Psoas muscle (tissue), 8 donors: Measurements from ENCODE around the gene GNB1L. TPM values are rescaled to one million over a fixed set of nuclear protein-coding genes. Genes with fewer than 3 reads are reported as not detected.
A peak's percentile ranks its signal among the peaks of the same experiment; 100 is the strongest.

Experiments used
- ATAC-seq, 4 donors: fragments of 200-7000 bp; cut with Tn5 transposase; one replicate each; pipeline ENCODE4 v1.9.1; 2020; ENCODE audit warnings: moderate library complexity in 3 of 4, mild to moderate bottlenecking in 2 of 4
- DNase-seq, 2 donors: peaks; one replicate each; pipeline ENCODE4 v3.0.0-alpha.2; 2020
- H3K27ac ChIP-seq: fragments of 200-600 bp; one replicate; pipeline ENCODE4 v1.8.0; 2022
- H3K27me3 ChIP-seq, 3 donors: fragments of 200-600 bp in 1 of 3; one replicate each; pipeline versions ENCODE4 v1.6.1 to v1.8.0; 2013 to 2022; ENCODE audit warnings: low read length in 2 of 3, mild to moderate bottlenecking in 2 of 3, moderate library complexity in 1 of 3; ENCODE audit not compliant: insufficient read depth in 3 of 3
- H3K36me3 ChIP-seq, 2 donors: fragments of 200-600 bp in 1 of 2; one replicate each; pipeline versions ENCODE4 v1.6.1 to v1.8.0; 2013 to 2022; ENCODE audit warnings: low read depth in 1 of 2, mild to moderate bottlenecking in 1 of 2, moderate library complexity in 1 of 2; ENCODE audit not compliant: insufficient read depth in 1 of 2
- H3K4me1 ChIP-seq: fragments of 200-600 bp; one replicate; pipeline ENCODE4 v1.8.0; 2022
- H3K4me3 ChIP-seq: fragments of 200-600 bp; one replicate; pipeline ENCODE4 v1.8.0; 2022; ENCODE audit warnings: mild to moderate bottlenecking
- H3K9me3 ChIP-seq: fragments of 200-600 bp; one replicate; pipeline ENCODE4 v1.8.0; 2022
- CTCF ChIP-seq: fragments of 200-600 bp; IDR thresholded peaks from one replicate; pipeline ENCODE4 v1.8.0; 2022; ENCODE audit warnings: antibody characterized with exemption
- WGBS, 3 donors: extraction: QIAGEN DNeasy Blood & Tissue Kit; methylation state at CpG; one replicate each; pipeline versions ENCODE4 v1.1.6 to v1.1.7; 2013; 5-methylcytosine and 5-hydroxymethylcytosine counted together
- intact Hi-C, 2 donors: fragments of 100-400 bp; cut with DNase I; formaldehyde crosslinking; loops; one replicate each; pipeline versions ENCODE4 v1.11.0 to v1.14.2; 2022
- polyA plus RNA-seq, 3 donors: library from polyadenylated mRNA; stranded (reverse); fragments of 200-250 nt; gene quantifications; one replicate each; pipeline ENCODE4 v1.2.3, GENCODE V29; 2013
- total RNA-seq, 4 donors: library from RNA; stranded (reverse); fragmentation: NEBNext Ultra II Directional in 2 of 4; extraction: Animal tissue kit (Norgen Biotek cat#: 25700) in 2 of 4; gene quantifications; one replicate each; pipeline versions ENCODE4 v1.2.1 to v1.2.4, GENCODE V29; 2021 to 2023
- donor health status: healthy with polysubstance abuse.
- donor health status: DM: no; HTN: no; CAD: no; lungs with moderate emphysema.
- donor health status: Bipolar disorder and iron deficiency.
- donor health status: healthy.
- donor health status: DM: yes; HTN: yes; CAD: no.
- donor health status: DM: no; HTN: no; CAD: no.
- donor health status: DM: no; HTN: no; CAD: no.
- donor health status: DM: yes; HTN: yes; CAD: no.

The GNB1L gene
- total and polyA plus RNA-seq, 7 donors = 1.5 to 7.6 (median 3.3) TPM

GRCh38 chr22:19750507-19751490 lies 103.9 kb downstream of the GNB1L start:
- Histone ChIP-seq H3K9me3 (no peaks in the 10 kb centered on the region), H3K4me3 (no peak overlapping the region), H3K36me3 (no peaks in the 10 kb centered on the region), H3K27ac (no peak overlapping the region), H3K27me3 (peaks cover 0 to 15% (median 0%) of the 10 kb centered on the region in 3 donors), H3K4me1 (peaks cover 21% of the 10 kb centered on the region)
- ATAC-seq = no peak
- no peak for DNase-seq
- WGBS, 3 donors = 73 to 80% (median 80%) methylated on average over 24 to 27 of the region's 27 CpGs
- TF ChIP-seq CTCF = no peak
- intact Hi-C loops = no loop called here

GRCh38 chr22:19749876-19750275 lies 104.8 kb downstream of the GNB1L start:
- DNase-seq = peak in 1 of 2 donors; percentile 37
- intact Hi-C loops = loop anchor here in 1 of 2 donors (5.0 kb wide), 1 partner anchor 47 kb away; no protein-coding TSS in a partner anchor
- Histone ChIP-seq H3K4me1 (peaks cover 27% of the 10 kb centered on the region), H3K27me3 (peaks cover 0 to 6% (median 0%) of the 10 kb centered on the region in 3 donors), H3K27ac (no peak overlapping the region), H3K36me3 (no peaks in the 10 kb centered on the region), H3K9me3 (no peaks in the 10 kb centered on the region), H3K4me3 (no peak overlapping the region)
- 45 to 73% (median 54%) methylated on average over 12 of the region's 12 CpGs for WGBS, 3 donors
- no peak for TF ChIP-seq CTCF
- ATAC-seq = peak in 1 of 4 donors; percentile 1

- Histone ChIP-seq H3K4me3 (no peak overlapping the region), H3K27me3 (peaks cover 0 to under 1% (median 0%) of the 10 kb centered on the region in 3 donors), H3K9me3 (no peaks in the 10 kb centered on the region), H3K27ac (no peak overlapping the region), H3K4me1 (peaks cover 34% of the 10 kb centered on the region), H3K36me3 (no peaks in the 10 kb centered on the region)
- 46 to 75% (median 52%) methylated on average over 15 of the region's 15 CpGs for WGBS, 3 donors
- TF ChIP-seq CTCF = no peak
- ATAC-seq = no peak
- DNase-seq = no peak
- intact Hi-C loops = loop anchor here in 1 of 2 donors (5.0 kb wide), 1 partner anchor 48 kb away; no protein-coding TSS in a partner anchor
These were observed 105.5 kb downstream of the GNB1L start for GRCh38 chr22:19748991-19749664.

GRCh38 chr22:19748139-19748538 lies 106.5 kb downstream of the GNB1L start:
- peaks cover 35% of the 10 kb centered on the region for H3K4me1 ChIP-seq
- DNase-seq = no peak
- no peaks in the 10 kb centered on the region for H3K36me3 ChIP-seq
- H3K9me3 ChIP-seq = no peaks in the 10 kb centered on the region
- WGBS, 3 donors = 76 to 94% (median 82%) methylated on average over 4 of the region's 4 CpGs
- no peak for ATAC-seq
- intact Hi-C loops = loop anchor here in 1 of 2 donors (5.0 kb wide), 1 partner anchor 49 kb away; no protein-coding TSS in a partner anchor
- H3K27me3 ChIP-seq = no peaks in the 10 kb centered on the region
- H3K27ac ChIP-seq = no peak overlapping the region
- H3K4me3 ChIP-seq = no peak overlapping the region
- no peak for TF ChIP-seq CTCF
